WTC11 (cell line): Measurements from ENCODE around the gene ANKRD62. TPM values are rescaled to one million over a fixed set of nuclear protein-coding genes. Genes with fewer than 3 reads are reported as not detected.

ENCODE experiments used
- ATAC-seq: fragments of 200-7000 bp; cut with Tn5 transposase; 2 replicates; pipeline ENCODE4 v1.10.0; 2021; ENCODE audit warnings: mild to moderate bottlenecking, moderate library complexity
- CTCF ChIA-PET: fragments of 300-600 bp; sonication (Branson Sonifier 250); formaldehyde crosslinking; loops from one replicate; lab custom pipeline; 2021; ENCODE audit warnings: antibody characterized with exemption; lab: Charles Lee
- POLR2A ChIA-PET: fragments of 350-600 bp; sonication (Branson Sonifier 250); formaldehyde crosslinking; loops from one replicate; lab custom pipeline; 2021; ENCODE audit warnings: antibody characterized with exemption; lab: Charles Lee
- DNase-seq: peaks from one replicate; pipeline ENCODE4 v3.0.0; 2021; ENCODE audit warnings: low spot score
- H3K27ac Mint-ChIP-seq: 2 replicates; pipeline ENCODE4 v1.8.0; 2021; ENCODE audit warnings: mixed read lengths
- H3K27me3 Mint-ChIP-seq: 2 replicates; pipeline ENCODE4 v1.8.0; 2021; ENCODE audit warnings: low read depth, mild to moderate bottlenecking, moderate library complexity, mixed read lengths
- H3K36me3 Mint-ChIP-seq: 2 replicates; pipeline ENCODE4 v1.8.0; 2021; ENCODE audit warnings: mixed read lengths
- H3K4me1 Mint-ChIP-seq: 2 replicates; pipeline ENCODE4 v1.8.0; 2022; ENCODE audit warnings: mixed read lengths
- H3K4me3 Mint-ChIP-seq: 2 replicates; pipeline ENCODE4 v1.8.0; 2021; ENCODE audit warnings: mild to moderate bottlenecking, moderate library complexity, mixed read lengths
- H3K9me3 Mint-ChIP-seq: 2 replicates; pipeline ENCODE4 v1.8.0; 2021; ENCODE audit warnings: mixed read lengths
- ATF2 ChIP-seq: sonication (generic); formaldehyde crosslinking; IDR thresholded peaks from 2 replicates; pipeline ENCODE4 v1.8.1; 2022; ENCODE audit warnings: low read depth, missing genetic modification reagents, borderline replicate concordance
- ATF3 ChIP-seq: sonication (generic); formaldehyde crosslinking; conservative IDR thresholded peaks from 2 replicates; pipeline ENCODE4 v1.8.1; 2022; ENCODE audit warnings: mild to moderate bottlenecking, missing genetic modification reagents
- ATF6 ChIP-seq: sonication (generic); formaldehyde crosslinking; IDR thresholded peaks from 2 replicates; pipeline ENCODE4 v1.8.1; 2023; ENCODE audit warnings: mild to moderate bottlenecking, missing genetic modification reagents
- CDX4 ChIP-seq: fragments of 250-450 bp; sonication (Bioruptor Pico); IDR thresholded peaks from 2 replicates; pipeline ENCODE4 v1.9.0; 2021; ENCODE audit warnings: moderate library complexity, mild to moderate bottlenecking, inconsistent platforms, borderline replicate concordance
- E2F4 ChIP-seq: sonication (generic); formaldehyde crosslinking; IDR thresholded peaks from 2 replicates; pipeline ENCODE4 v1.8.1; 2022; ENCODE audit warnings: low read depth, mild to moderate bottlenecking, moderate library complexity, missing genetic modification reagents, borderline replicate concordance
- ETV6 ChIP-seq: sonication (generic); formaldehyde crosslinking; IDR thresholded peaks from 2 replicates; pipeline ENCODE4 v1.8.1; 2022; ENCODE audit warnings: mild to moderate bottlenecking, missing genetic modification reagents
- GRHL2 ChIP-seq: fragments of 250-450 bp; sonication (Bioruptor Pico); IDR thresholded peaks from 2 replicates; pipeline ENCODE4 v1.8.0; 2022; ENCODE audit warnings: mild to moderate bottlenecking, moderate library complexity; ENCODE audit not compliant: insufficient replicate concordance, severe bottlenecking
- GTF2I ChIP-seq: fragments of 250-450 bp; sonication (Bioruptor Pico); conservative IDR thresholded peaks from 2 replicates; pipeline ENCODE4 v1.4.0; 2021; ENCODE audit warnings: mild to moderate bottlenecking
- HMGA2 ChIP-seq: fragments of 250-450 bp; sonication (Bioruptor Pico); IDR thresholded peaks from 2 replicates; pipeline ENCODE4 v1.4.0; 2021; ENCODE audit warnings: mild to moderate bottlenecking, moderate library complexity
- NR1H2 ChIP-seq: sonication (generic); formaldehyde crosslinking; IDR thresholded peaks from 2 replicates; pipeline ENCODE4 v1.9.0; 2021; ENCODE audit warnings: mild to moderate bottlenecking, moderate library complexity, missing genetic modification reagents
- PRDM15 ChIP-seq: sonication (generic); formaldehyde crosslinking; IDR thresholded peaks from 2 replicates; pipeline ENCODE4 v1.8.0; 2022; ENCODE audit warnings: missing genetic modification reagents
- SP1 ChIP-seq: sonication (generic); formaldehyde crosslinking; conservative IDR thresholded peaks from 2 replicates; pipeline ENCODE4 v1.8.1; 2022; ENCODE audit warnings: missing genetic modification reagents
- TEAD4 ChIP-seq: sonication (generic); formaldehyde crosslinking; IDR thresholded peaks from 2 replicates; pipeline ENCODE4 v1.8.0; 2022; ENCODE audit warnings: mild to moderate bottlenecking, missing genetic modification reagents
- ZBTB21 ChIP-seq: sonication (generic); formaldehyde crosslinking; IDR thresholded peaks from 2 replicates; pipeline ENCODE4 v1.8.1; 2023; ENCODE audit warnings: mild to moderate bottlenecking, missing genetic modification reagents, borderline replicate concordance
- ZNF121 ChIP-seq: sonication (generic); formaldehyde crosslinking; IDR thresholded peaks from 2 replicates; pipeline ENCODE4 v1.8.0; 2023; ENCODE audit warnings: missing genetic modification reagents
- ZNF138 ChIP-seq: sonication (generic); formaldehyde crosslinking; conservative IDR thresholded peaks from 2 replicates; pipeline ENCODE4 v1.8.1; 2022; ENCODE audit warnings: mild to moderate bottlenecking, moderate library complexity, missing genetic modification reagents
- ZNF232 ChIP-seq: sonication (generic); formaldehyde crosslinking; IDR thresholded peaks from 2 replicates; pipeline ENCODE4 v1.8.0; 2022; ENCODE audit warnings: mild to moderate bottlenecking, missing genetic modification reagents
- ZNF317 ChIP-seq: sonication (generic); formaldehyde crosslinking; IDR thresholded peaks from 2 replicates; pipeline ENCODE4 v1.8.1; 2023; ENCODE audit warnings: low read depth, mild to moderate bottlenecking, moderate library complexity, missing genetic modification reagents, borderline replicate concordance
- ZNF396 ChIP-seq: fragments of 250-450 bp; sonication (Bioruptor Pico); IDR thresholded peaks from 2 replicates; pipeline ENCODE4 v1.8.0; 2021; ENCODE audit warnings: mild to moderate bottlenecking, moderate library complexity, borderline replicate concordance
- ZNF512 ChIP-seq: sonication (generic); formaldehyde crosslinking; IDR thresholded peaks from 2 replicates; pipeline ENCODE4 v1.8.1; 2022; ENCODE audit warnings: missing genetic modification reagents, borderline replicate concordance
- ZNF532 ChIP-seq: fragments of 250-450 bp; sonication (Bioruptor Pico); IDR thresholded peaks from 2 replicates; pipeline ENCODE4 v1.9.0; 2021; ENCODE audit warnings: mild to moderate bottlenecking, borderline replicate concordance
- total RNA-seq: library from RNA; stranded (reverse); gene quantifications from 3 replicates; pipeline ENCODE4 v1.2.3, GENCODE V29; 2021

ANKRD62 gene
- total RNA-seq, 1 experiment from 2014 or later: not detected

GRCh38 chr18:12092398-12093229 lies 1.0 kb upstream of the ANKRD62 start (continued):
- TF ChIP-seq ZNF317 (no peak), GTF2I (no peak), GRHL2 (no peak), CDX4 (CRISPR knock-in tag) (no peak), E2F4 (CRISPR knock-in tag) (no peak), PRDM15 (no peak), ATF2 (CRISPR knock-in tag) (no peak), ZNF396 (CRISPR knock-in tag) (no peak), TEAD4 (CRISPR knock-in tag) (no peak), ZBTB21 (CRISPR knock-in tag) (no peak), ETV6 (no peak), SP1 (CRISPR knock-in tag) (no peak), HMGA2 (CRISPR knock-in tag) (no peak)

- DNase-seq (no peak), ATAC-seq (no peak)
- ChIA-PET CTCF (no interaction called here), POLR2A (no interaction called here)
- no peaks in the 10 kb centered on the region for H3K4me1 Mint-ChIP-seq
- H3K27me3 Mint-ChIP-seq: peaks cover 4% of the 10 kb centered on the region
- H3K27ac Mint-ChIP-seq: no peak overlapping the region
- no peaks in the 10 kb centered on the region for H3K36me3 Mint-ChIP-seq
- H3K9me3 Mint-ChIP-seq: peaks cover 4% of the 10 kb centered on the region
- no peak overlapping the region for H3K4me3 Mint-ChIP-seq
- TF ChIP-seq ZNF532 (CRISPR knock-in tag): no peak
- no peak for TF ChIP-seq ATF3 (CRISPR knock-in tag)
- no peak for TF ChIP-seq NR1H2 (CRISPR knock-in tag)
- no peak for TF ChIP-seq ZNF232 (CRISPR knock-in tag)
- no peak for TF ChIP-seq ATF6 (CRISPR knock-in tag)
- no peak for TF ChIP-seq ZNF121 (CRISPR knock-in tag)
- no peak for TF ChIP-seq ZNF512 (CRISPR knock-in tag)
- no peak for TF ChIP-seq ZNF138
- TF ChIP-seq GRHL2: no peak
These were observed 4.7 kb downstream of the ANKRD62 start for GRCh38 chr18:12098374-12098773.
